ENCODE results near the gene TECTB. TPM values are rescaled to one million over a fixed set of nuclear protein-coding genes. Genes with fewer than 3 reads are reported as not detected.

TECTB gene
- total RNA-seq, 1 experiment from 2014 or later: not detected

DNA sequence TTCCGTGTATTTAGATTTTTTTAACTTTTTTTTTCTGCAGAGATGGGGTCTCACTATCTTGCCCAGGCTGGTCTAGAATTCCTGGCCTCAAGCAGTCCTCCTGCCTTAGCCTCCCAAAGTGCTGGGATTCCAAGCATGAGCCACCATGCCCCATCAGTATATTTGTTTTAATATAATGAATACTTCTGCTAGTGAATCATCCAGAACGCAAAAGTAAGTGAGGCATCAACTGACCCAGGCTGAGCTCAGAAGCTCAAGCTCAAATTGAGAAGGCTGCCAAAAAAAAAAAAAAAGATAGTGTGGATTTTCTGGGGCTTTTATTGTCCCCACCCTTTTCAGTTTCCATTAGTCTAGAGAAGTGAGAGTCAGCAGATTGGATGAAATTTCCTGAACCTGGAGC lies 39.0 kb upstream of the TECTB start:
- ChIA-PET CTCF (interaction anchor here (0.6 kb wide), 1 partner anchor 107 kb away, joined by 5 read pairs; no protein-coding TSS in a partner anchor), POLR2A (ENCODE audit: unreplicated experiment) (interaction anchor here (0.6 kb wide), 1 partner anchor 39 kb away, joined by 4 read pairs; the partner anchor contains the start of gene TECTB)
- intact Hi-C loops (cut with micrococcal nuclease): no loop called here
- Histone ChIP-seq H3K36me3 (ENCODE audit: low read depth, low read length) (no peaks in the 10 kb centered on the region), H3K79me2 (ENCODE audit: low read length) (no peaks in the 10 kb centered on the region), H3K9ac (ENCODE audit: low read length) (no peak overlapping the region), H4K20me1 (ENCODE audit: low read length) (no peaks in the 10 kb centered on the region), H3K4me1 (ENCODE audit: insufficient read depth, low read length) (no peaks in the 10 kb centered on the region), H3K9me2 (replicated peaks; ENCODE audit: low read length) (no peaks in the 10 kb centered on the region), H2AFZ (ENCODE audit: low read length) (no peak overlapping the region), H3K27ac (ENCODE audit: low read length) (no peak overlapping the region), H3K9me3 (ENCODE audit: low read length) (no peaks in the 10 kb centered on the region), H3K4me3 (ENCODE audit: low read length) (no peak overlapping the region), H3K27me3 (ENCODE audit: low read length) (no peaks in the 10 kb centered on the region), H3K4me2 (ENCODE audit: low read length) (no peak overlapping the region), H3F3A (ENCODE audit: low read length, unreplicated experiment) (no peaks in the 10 kb centered on the region)
- TF ChIP-seq EZH2 (IDR thresholded peaks at IDR 0.05; ENCODE audit: low read length, unreplicated experiment) (no peak), EZH2phosphoT487 (IDR thresholded peaks at IDR 0.05; ENCODE audit: borderline replicate concordance, low read length) (no peak)
- TF ChIP-seq, protein P1, sequence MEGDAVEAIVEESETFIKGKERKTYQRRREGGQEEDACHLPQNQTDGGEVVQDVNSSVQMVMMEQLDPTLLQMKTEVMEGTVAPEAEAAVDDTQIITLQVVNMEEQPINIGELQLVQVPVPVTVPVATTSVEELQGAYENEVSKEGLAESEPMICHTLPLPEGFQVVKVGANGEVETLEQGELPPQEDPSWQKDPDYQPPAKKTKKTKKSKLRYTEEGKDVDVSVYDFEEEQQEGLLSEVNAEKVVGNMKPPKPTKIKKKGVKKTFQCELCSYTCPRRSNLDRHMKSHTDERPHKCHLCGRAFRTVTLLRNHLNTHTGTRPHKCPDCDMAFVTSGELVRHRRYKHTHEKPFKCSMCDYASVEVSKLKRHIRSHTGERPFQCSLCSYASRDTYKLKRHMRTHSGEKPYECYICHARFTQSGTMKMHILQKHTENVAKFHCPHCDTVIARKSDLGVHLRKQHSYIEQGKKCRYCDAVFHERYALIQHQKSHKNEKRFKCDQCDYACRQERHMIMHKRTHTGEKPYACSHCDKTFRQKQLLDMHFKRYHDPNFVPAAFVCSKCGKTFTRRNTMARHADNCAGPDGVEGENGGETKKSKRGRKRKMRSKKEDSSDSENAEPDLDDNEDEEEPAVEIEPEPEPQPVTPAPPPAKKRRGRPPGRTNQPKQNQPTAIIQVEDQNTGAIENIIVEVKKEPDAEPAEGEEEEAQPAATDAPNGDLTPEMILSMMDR (conservative IDR thresholded peaks at IDR 0.05; ENCODE audit: low read depth, low read length): no peak
- DNase-seq (no peak), ATAC-seq (no peak)
- no TSS peak for BruUV-seq (replicated peaks)

- intact Hi-C loops (cut with micrococcal nuclease): no loop called here
- H3F3A ChIP-seq (ENCODE audit: low read length, unreplicated experiment): no peaks in the 10 kb centered on the region
- no peaks in the 10 kb centered on the region for H4K20me1 ChIP-seq (ENCODE audit: low read length)
- H3K4me3 ChIP-seq (ENCODE audit: low read length): no peak overlapping the region
- ATAC-seq: no peak
- no peaks in the 10 kb centered on the region for H3K9me2 ChIP-seq (replicated peaks; ENCODE audit: low read length)
- H3K79me2 ChIP-seq (ENCODE audit: low read length): no peaks in the 10 kb centered on the region
- no peak overlapping the region for H3K9ac ChIP-seq (ENCODE audit: low read length)
- no peak overlapping the region for H2AFZ ChIP-seq (ENCODE audit: low read length)
- ChIA-PET POLR2A (ENCODE audit: unreplicated experiment) (no interaction called here), CTCF (no interaction called here)
- no peaks in the 10 kb centered on the region for H3K9me3 ChIP-seq (ENCODE audit: low read length)
- H3K4me2 ChIP-seq (ENCODE audit: low read length): no peak overlapping the region
- BruUV-seq (replicated peaks): no TSS peak
- DNase-seq: no peak
- H3K36me3 ChIP-seq (ENCODE audit: low read depth, low read length): no peaks in the 10 kb centered on the region
- no peak overlapping the region for H3K27ac ChIP-seq (ENCODE audit: low read length)
- TF ChIP-seq EZH2 (IDR thresholded peaks at IDR 0.05; ENCODE audit: low read length, unreplicated experiment) (no peak), EZH2phosphoT487 (IDR thresholded peaks at IDR 0.05; ENCODE audit: borderline replicate concordance, low read length) (no peak)
- TF ChIP-seq, protein P1 (conservative IDR thresholded peaks at IDR 0.05; ENCODE audit: low read depth, low read length): no peak
- H3K27me3 ChIP-seq (ENCODE audit: low read length): no peaks in the 10 kb centered on the region
- H3K4me1 ChIP-seq (ENCODE audit: insufficient read depth, low read length): no peaks in the 10 kb centered on the region
Measured at GRCh38 chr10:112247791-112248190, 35.4 kb upstream of the TECTB start.

- no peaks in the 10 kb centered on the region for H3K36me3 ChIP-seq (ENCODE audit: low read depth, low read length)
- ChIA-PET CTCF (no interaction called here), POLR2A (ENCODE audit: unreplicated experiment) (no interaction called here)
- intact Hi-C loops (cut with micrococcal nuclease): no loop called here
- H3K79me2 ChIP-seq (ENCODE audit: low read length): no peaks in the 10 kb centered on the region
- H3K27me3 ChIP-seq (ENCODE audit: low read length): no peaks in the 10 kb centered on the region
- H3K4me1 ChIP-seq (ENCODE audit: insufficient read depth, low read length): no peaks in the 10 kb centered on the region
- H2AFZ ChIP-seq (ENCODE audit: low read length): no peak overlapping the region
- H3K4me2 ChIP-seq (ENCODE audit: low read length): no peak overlapping the region
- BruUV-seq (replicated peaks): no TSS peak
- H3K27ac ChIP-seq (ENCODE audit: low read length): no peak overlapping the region
- DNase-seq (no peak), ATAC-seq (no peak)
- TF ChIP-seq EZH2phosphoT487 (IDR thresholded peaks at IDR 0.05; ENCODE audit: borderline replicate concordance, low read length) (no peak), EZH2 (IDR thresholded peaks at IDR 0.05; ENCODE audit: low read length, unreplicated experiment) (no peak)
- TF ChIP-seq, protein P1 (conservative IDR thresholded peaks at IDR 0.05; ENCODE audit: low read depth, low read length): no peak
- no peaks in the 10 kb centered on the region for H3F3A ChIP-seq (ENCODE audit: low read length, unreplicated experiment)
- no peak overlapping the region for H3K9ac ChIP-seq (ENCODE audit: low read length)
- H3K9me2 ChIP-seq (replicated peaks; ENCODE audit: low read length): no peaks in the 10 kb centered on the region
- no peak overlapping the region for H3K4me3 ChIP-seq (ENCODE audit: low read length)
- no peaks in the 10 kb centered on the region for H4K20me1 ChIP-seq (ENCODE audit: low read length)
- H3K9me3 ChIP-seq (ENCODE audit: low read length): no peaks in the 10 kb centered on the region
Measured at GRCh38 chr10:112248584-112249295, 34.5 kb upstream of the TECTB start.

Data from PC-3 (cell line).